CD4-positive, alpha-beta T cell (primary cell): ENCODE results near the gene BRDT. TPM values are rescaled to one million over a fixed set of nuclear protein-coding genes. Genes with fewer than 3 reads are reported as not detected.

Experiments
- ATAC-seq: fragments of 200-7000 bp; cut with Tn5 transposase; one replicate; pipeline ENCODE4 v1.10.0; 2022; ENCODE audit warnings: mild to moderate bottlenecking; ENCODE audit not compliant: poor library complexity
- CTCF ChIA-PET: fragments of 350-600 bp; sonication (Branson Sonifier 250); formaldehyde crosslinking; loops from one replicate; lab custom pipeline; 2021; ENCODE audit warnings: antibody characterized with exemption, inconsistent platforms; lab: Charles Lee
- POLR2A ChIA-PET: fragments of 350-600 bp; sonication (Branson Sonifier 250); formaldehyde crosslinking; loops from one replicate; lab custom pipeline; 2021; ENCODE audit warnings: antibody characterized with exemption, inconsistent platforms; lab: Charles Lee
- DNase-seq, 14 experiments: peaks; one replicate each; pipeline ENCODE4 v3.0.0-alpha.2; 2013 to 2020; ENCODE audit warnings: mixed read lengths in 2 of 14
- H3K27ac ChIP-seq, 2 donors: one replicate each; pipeline versions ENCODE4 v1.5.1 to v1.7.0; 2013; ENCODE audit warnings: low read length in 2 of 2, low read depth in 1 of 2, mild to moderate bottlenecking in 1 of 2
- H3K27me3 ChIP-seq, 2 experiments: 1 replicate in 1 of 2; 2 replicates in 1 of 2; pipeline versions ENCODE4 v1.6.1 to v1.7.0; 2013; ENCODE audit warnings: low read length in 2 of 2, control low read depth in 1 of 2, mild to moderate bottlenecking in 1 of 2, moderate library complexity in 1 of 2; ENCODE audit not compliant: insufficient read depth in 2 of 2, control insufficient read depth in 1 of 2
- H3K36me3 ChIP-seq: one replicate; pipeline ENCODE4 v1.6.1; 2013; ENCODE audit warnings: low read length, control low read depth; ENCODE audit not compliant: insufficient read depth
- H3K4me1 ChIP-seq: one replicate; pipeline ENCODE4 v1.6.1; 2013; ENCODE audit warnings: low read length, control low read depth; ENCODE audit not compliant: insufficient read depth
- H3K4me3 ChIP-seq: one replicate; pipeline ENCODE4 v1.5.1; 2013; ENCODE audit warnings: mild to moderate bottlenecking, low read length, moderate library complexity
- H3K9me3 ChIP-seq, 2 experiments: 1 replicate in 1 of 2; 2 replicates in 1 of 2; pipeline versions ENCODE4 v1.6.1 to v1.7.0; 2013; ENCODE audit warnings: low read length in 2 of 2, mild to moderate bottlenecking in 2 of 2, control low read depth in 1 of 2, moderate library complexity in 1 of 2; ENCODE audit not compliant: control insufficient read depth in 1 of 2, insufficient read depth in 1 of 2
- H3K27ac Mint-ChIP-seq: one replicate; pipeline ENCODE4 v1.8.0; 2020; ENCODE audit warnings: mixed read lengths
- H3K27me3 Mint-ChIP-seq: one replicate; pipeline ENCODE4 v1.8.0; 2021; ENCODE audit warnings: mixed read lengths
- H3K36me3 Mint-ChIP-seq: one replicate; pipeline ENCODE4 v1.8.0; 2021; ENCODE audit warnings: low read depth, mixed read lengths
- H3K4me1 Mint-ChIP-seq: one replicate; pipeline ENCODE4 v1.8.0; 2021; ENCODE audit warnings: low read depth, mixed read lengths
- H3K4me3 Mint-ChIP-seq: one replicate; pipeline ENCODE4 v1.8.0; 2020; ENCODE audit warnings: mild to moderate bottlenecking, mixed read lengths
- H3K9me3 Mint-ChIP-seq: one replicate; pipeline ENCODE4 v1.8.0; 2020; ENCODE audit warnings: mixed read lengths
- intact Hi-C, 2 experiments: fragments of 100-400 bp; cut with DNase I in 1 of 2; cut with micrococcal nuclease in 1 of 2; formaldehyde crosslinking; loops; one replicate each; pipeline versions ENCODE4 v1.15.1 to v1.9.0; 2023 to 2025; cut with DNase I, micrococcal nuclease
- total RNA-seq, 174 experiments: library from RNA in 2 of 174; stranded (reverse) in 2 of 174; gene quantifications; one replicate each; pipeline ENCODE4 v1.2.3 and lab custom pipeline; 2021 to 2026
- TF ChIP-seq, protein P1 (sequence below): fragments of 200-600 bp; IDR thresholded peaks from one replicate; pipeline ENCODE4 v1.8.0; 2022; ENCODE audit warnings: antibody characterized with exemption, mild to moderate bottlenecking

Gene BRDT
- total RNA-seq, 2 experiments from 2014 or later, result not detected

DNA sequence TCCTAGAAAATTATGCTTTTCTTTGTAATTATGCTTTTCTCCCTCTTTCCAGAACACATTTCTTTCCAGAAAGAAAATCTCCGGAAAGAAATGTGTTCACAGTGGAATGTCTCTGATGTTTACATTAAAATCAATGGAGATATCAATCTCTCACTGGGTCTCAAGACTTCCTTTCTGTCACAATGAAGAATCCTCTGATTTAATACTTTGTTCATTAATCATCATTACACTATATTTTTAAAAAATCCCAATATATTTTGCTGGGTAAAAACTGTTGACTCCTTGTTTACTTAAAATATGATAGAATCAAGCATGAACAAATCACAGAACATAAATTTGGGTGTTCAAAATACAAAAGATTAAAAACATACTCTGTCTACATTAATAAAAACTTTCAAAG is 36.9 kb upstream of the BRDT start:
- H3K9me3 ChIP-seq, result no peaks in the 10 kb centered on the region
- no peak for ATAC-seq
- Mint-ChIP-seq H3K36me3 (no peaks in the 10 kb centered on the region), H3K27ac (no peak overlapping the region), H3K9me3 (no peaks in the 10 kb centered on the region), H3K4me1 (no peaks in the 10 kb centered on the region), H3K27me3 (no peaks in the 10 kb centered on the region), H3K4me3 (no peak overlapping the region)
- H3K27ac ChIP-seq, result no peak overlapping the region
- H3K36me3 ChIP-seq, result no peaks in the 10 kb centered on the region
- intact Hi-C loops, result no loop called here
- no peak overlapping the region for H3K4me3 ChIP-seq
- ChIA-PET POLR2A (no interaction called here), CTCF (no interaction called here)
- no peak for DNase-seq
- TF ChIP-seq, protein P1, sequence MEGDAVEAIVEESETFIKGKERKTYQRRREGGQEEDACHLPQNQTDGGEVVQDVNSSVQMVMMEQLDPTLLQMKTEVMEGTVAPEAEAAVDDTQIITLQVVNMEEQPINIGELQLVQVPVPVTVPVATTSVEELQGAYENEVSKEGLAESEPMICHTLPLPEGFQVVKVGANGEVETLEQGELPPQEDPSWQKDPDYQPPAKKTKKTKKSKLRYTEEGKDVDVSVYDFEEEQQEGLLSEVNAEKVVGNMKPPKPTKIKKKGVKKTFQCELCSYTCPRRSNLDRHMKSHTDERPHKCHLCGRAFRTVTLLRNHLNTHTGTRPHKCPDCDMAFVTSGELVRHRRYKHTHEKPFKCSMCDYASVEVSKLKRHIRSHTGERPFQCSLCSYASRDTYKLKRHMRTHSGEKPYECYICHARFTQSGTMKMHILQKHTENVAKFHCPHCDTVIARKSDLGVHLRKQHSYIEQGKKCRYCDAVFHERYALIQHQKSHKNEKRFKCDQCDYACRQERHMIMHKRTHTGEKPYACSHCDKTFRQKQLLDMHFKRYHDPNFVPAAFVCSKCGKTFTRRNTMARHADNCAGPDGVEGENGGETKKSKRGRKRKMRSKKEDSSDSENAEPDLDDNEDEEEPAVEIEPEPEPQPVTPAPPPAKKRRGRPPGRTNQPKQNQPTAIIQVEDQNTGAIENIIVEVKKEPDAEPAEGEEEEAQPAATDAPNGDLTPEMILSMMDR, result no peak
- no peaks in the 10 kb centered on the region for H3K4me1 ChIP-seq
- H3K27me3 ChIP-seq, result no peaks in the 10 kb centered on the region

DNA sequence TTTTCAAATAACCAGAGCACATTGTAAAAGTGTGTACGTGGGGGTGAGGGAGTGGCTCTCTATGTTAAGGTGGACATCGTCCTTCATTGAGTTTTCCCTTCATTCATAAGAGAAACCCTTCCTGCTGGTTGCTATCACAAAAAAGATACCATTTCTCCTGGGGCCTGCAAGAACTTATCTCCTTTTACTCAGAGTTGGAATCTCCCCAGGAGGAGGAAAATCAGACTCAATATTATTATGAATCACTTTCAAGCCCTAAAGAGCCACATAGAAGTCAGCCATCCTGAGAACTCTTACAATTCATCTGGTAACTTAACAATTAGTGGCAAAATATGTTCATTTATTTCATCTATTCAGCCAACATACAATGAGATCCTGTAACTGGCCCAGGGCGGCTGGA is 36.2 kb upstream of the BRDT start:
- no peaks in the 10 kb centered on the region for H3K36me3 ChIP-seq
- no peaks in the 10 kb centered on the region for H3K4me1 ChIP-seq
- TF ChIP-seq, protein P1, result no peak
- CTCF ChIA-PET, result no interaction called here
- no peak overlapping the region for H3K4me3 ChIP-seq
- Mint-ChIP-seq H3K27me3 (no peaks in the 10 kb centered on the region), H3K36me3 (no peaks in the 10 kb centered on the region), H3K9me3 (no peaks in the 10 kb centered on the region), H3K4me1 (no peaks in the 10 kb centered on the region), H3K27ac (no peak overlapping the region), H3K4me3 (no peak overlapping the region)
- H3K9me3 ChIP-seq, result no peaks in the 10 kb centered on the region
- POLR2A ChIA-PET, result no interaction called here
- DNase-seq, result no peak
- H3K27me3 ChIP-seq, result no peaks in the 10 kb centered on the region
- H3K27ac ChIP-seq, result no peak overlapping the region
- intact Hi-C loops, result no loop called here
- ATAC-seq, result no peak

DNA sequence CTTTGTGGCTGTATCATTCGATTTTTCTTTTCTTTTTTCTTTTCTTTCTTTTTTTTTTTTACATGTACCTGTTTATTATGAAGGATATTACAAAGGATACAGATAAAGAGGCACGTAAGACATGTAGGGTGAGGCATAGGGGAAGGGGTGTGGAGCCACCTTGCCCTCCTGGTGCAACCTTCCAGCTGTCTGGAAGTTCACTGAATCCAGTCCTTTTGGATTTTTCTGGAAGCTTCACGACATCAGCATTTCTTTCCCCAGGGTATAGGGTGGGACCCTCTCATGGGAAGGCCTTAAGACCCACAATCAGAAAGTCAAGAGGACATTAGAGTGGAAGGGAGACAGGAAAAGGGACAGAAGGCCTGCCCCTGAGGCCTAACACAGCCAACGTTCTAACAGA is 33.2 kb upstream of the BRDT start:
- no peak overlapping the region for H3K4me3 Mint-ChIP-seq
- ChIA-PET POLR2A (no interaction called here), CTCF (interaction anchor here (1.1 to 1.2 kb wide), 2 partner anchors 398 to 403 kb away, joined by 3 read pairs; no protein-coding TSS in a partner anchor)
- H3K27ac Mint-ChIP-seq, result no peak overlapping the region
- H3K36me3 Mint-ChIP-seq, result no peaks in the 10 kb centered on the region
- no peak overlapping the region for H3K4me3 ChIP-seq
- ATAC-seq (no peak), DNase-seq (no peak)
- no peaks in the 10 kb centered on the region for H3K4me1 ChIP-seq
- H3K4me1 Mint-ChIP-seq, result no peaks in the 10 kb centered on the region
- H3K9me3 Mint-ChIP-seq, result no peaks in the 10 kb centered on the region
- no peak overlapping the region for H3K27ac ChIP-seq
- no peaks in the 10 kb centered on the region for H3K9me3 ChIP-seq
- H3K27me3 ChIP-seq, result no peaks in the 10 kb centered on the region
- intact Hi-C loops, result no loop called here
- TF ChIP-seq, protein P1, result no peak
- H3K36me3 ChIP-seq, result no peaks in the 10 kb centered on the region
- H3K27me3 Mint-ChIP-seq, result no peaks in the 10 kb centered on the region
